HG03354 (cell line): ENCODE data around the gene PXDN.
"Not testable (repeated sequence)": the region's sequence is repeated elsewhere in the genome, so short reads cannot be mapped to it uniquely, and the experiment has no call there.

Experiments
- ATAC-seq: cut with Tn5 transposase; IDR thresholded peaks from one replicate; pipeline ENCODE4 v1.9.1; 2021; ENCODE audit warnings: mild to moderate bottlenecking; ENCODE audit not compliant: unreplicated experiment, poor library complexity, severe bottlenecking

Gene PXDN

GRCh38 chr2:1778566-1778965 is 34.3 kb upstream of the PXDN start:
- ATAC-seq: no peak

GRCh38 chr2:1777781-1778180 is 33.5 kb upstream of the PXDN start:
- no peak for ATAC-seq

DNA sequence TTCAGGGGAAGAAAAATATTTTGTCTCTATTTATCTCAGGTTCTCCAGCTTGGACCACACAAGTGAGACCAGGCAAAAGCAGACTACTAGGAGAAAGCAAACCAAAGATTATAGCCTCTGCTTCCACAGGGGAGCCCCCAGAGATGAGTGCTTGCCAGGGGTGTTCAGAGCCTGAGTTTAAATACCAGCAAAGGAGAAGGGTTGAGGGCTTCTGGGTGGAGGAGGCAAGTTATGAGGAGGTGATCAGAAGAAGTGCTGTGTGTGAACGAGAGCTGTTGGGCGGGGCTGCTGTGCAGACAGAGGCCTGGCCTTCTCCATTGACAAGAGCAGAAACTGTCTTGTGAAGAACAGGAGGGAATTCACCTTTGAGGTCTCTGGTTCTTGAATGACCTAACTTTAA is 32.8 kb upstream of the PXDN start:
- no peak for ATAC-seq

GRCh38 chr2:1775511-1776035 is 31.3 kb upstream of the PXDN start:
- no peak for ATAC-seq

DNA sequence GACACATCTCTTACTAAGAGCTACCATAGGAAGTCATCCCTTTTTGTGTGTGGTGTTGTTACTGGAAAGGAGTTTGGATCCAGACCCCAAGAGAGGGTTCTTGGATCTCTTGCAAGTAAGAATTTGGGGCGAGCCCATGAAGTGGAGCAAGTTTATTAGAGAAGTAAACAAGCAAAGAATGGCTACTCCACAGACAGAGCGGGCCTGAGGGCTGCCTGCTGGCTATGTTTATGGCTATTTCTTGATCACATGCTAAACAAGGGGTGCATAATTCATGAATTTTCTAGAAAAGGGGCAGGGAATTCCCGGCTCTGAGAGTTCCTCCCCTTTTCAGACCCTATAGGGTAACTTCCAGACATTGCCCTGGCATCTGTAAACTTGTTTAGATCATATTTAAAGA is 30.6 kb upstream of the PXDN start:
- no peak for ATAC-seq

DNA sequence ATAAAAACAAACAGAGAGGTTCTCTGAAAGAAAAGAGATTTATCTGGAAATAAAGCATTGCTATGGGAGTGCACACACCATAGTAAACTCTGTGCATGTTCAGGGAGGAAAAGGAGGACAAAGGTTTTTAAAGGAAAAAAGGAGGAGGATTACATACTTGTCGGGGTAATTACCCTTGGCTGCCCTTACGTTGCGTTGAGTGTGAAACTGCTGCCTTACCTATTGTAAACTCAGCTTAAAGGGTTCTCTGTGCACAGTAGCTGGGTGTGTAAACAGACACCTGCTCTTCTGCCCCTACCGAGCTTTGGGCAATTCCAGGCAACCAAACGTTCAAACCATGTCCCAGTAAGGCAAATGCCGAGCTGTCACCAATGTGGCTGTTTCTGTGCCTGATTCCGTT is 29.6 kb upstream of the PXDN start:
- ATAC-seq: no peak

DNA sequence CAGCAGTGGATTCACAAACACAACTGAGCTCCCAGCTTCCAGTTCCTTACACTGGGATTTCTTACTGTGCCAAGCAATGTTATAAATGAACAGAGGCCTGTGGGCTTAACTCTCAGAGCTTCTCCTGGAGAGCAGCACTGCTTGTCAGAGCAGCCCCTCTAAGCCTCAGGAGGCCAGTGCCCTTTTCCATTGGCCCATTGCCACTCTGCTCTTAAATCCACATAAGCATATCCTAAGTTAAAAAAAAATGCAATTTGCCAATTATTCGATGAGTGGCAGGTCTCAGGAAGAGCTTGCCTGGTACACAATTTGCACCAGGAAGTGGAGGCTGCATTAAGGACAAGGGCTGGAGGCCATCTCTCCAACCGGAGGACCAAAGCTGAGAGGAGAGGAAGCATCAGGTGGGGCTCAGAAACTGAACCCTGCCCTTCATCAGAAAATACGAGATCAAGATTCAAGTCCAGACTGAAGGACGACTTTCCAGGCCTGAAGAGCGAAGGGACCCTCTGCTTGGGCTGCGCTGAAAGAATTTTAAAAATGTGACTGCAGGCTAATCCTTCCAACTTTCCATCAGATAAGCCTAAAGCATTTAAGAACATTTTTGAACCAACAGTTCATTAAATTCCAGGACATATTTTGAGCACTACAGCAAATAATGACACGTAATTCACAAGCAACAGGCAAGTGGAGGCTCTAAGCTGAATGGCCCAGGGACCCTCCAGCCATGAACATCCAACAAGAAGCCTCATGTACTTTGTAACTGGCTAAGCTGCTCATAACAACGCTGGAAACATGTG is 28.4 kb upstream of the PXDN start:
- no peak for ATAC-seq

- ATAC-seq: no peak
These were observed 27.4 kb upstream of the PXDN start for GRCh38 chr2:1771626-1772280.

DNA sequence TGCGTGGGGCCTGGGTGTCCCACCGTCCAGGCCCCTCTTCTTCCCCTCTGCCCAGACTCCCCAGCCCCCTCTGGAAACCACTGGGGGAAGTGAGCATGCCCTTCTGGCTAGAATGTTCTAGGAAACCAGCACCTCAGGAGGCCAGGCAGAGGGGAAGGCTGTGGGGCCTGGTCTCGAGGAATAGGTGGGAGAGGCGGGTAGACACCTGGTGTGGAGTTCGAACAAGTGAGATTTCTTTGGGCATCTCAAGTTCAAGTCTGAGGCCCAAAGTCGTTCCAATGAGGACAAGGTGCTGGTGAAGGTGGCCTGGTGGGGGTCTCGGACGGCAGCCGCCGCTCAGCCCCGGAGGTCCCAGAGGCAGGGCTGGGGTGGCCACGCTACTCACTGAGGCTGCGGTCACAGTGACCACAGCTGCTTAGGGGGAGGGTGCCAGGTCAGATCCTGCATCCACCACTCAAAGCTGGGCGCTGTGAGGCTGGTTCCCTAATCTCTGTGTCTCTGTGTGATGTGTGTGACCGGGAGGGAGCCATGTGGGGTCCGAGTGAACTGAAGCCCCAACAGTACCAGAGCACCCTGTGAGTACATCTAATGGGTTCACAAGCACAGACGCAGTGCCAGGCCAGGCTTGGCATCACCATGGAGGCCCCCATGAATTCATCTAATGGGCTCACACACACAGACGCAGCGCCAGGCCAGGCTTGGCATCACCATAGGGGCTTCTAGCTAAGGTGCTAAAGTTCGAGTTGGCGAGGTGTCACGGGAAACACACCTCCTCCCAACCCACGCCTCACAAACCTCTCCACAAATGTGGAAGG is 26.5 kb upstream of the PXDN start:
- ATAC-seq: no peak

GRCh38 chr2:1769703-1770422 is 25.5 kb upstream of the PXDN start:
- ATAC-seq: no peak

DNA sequence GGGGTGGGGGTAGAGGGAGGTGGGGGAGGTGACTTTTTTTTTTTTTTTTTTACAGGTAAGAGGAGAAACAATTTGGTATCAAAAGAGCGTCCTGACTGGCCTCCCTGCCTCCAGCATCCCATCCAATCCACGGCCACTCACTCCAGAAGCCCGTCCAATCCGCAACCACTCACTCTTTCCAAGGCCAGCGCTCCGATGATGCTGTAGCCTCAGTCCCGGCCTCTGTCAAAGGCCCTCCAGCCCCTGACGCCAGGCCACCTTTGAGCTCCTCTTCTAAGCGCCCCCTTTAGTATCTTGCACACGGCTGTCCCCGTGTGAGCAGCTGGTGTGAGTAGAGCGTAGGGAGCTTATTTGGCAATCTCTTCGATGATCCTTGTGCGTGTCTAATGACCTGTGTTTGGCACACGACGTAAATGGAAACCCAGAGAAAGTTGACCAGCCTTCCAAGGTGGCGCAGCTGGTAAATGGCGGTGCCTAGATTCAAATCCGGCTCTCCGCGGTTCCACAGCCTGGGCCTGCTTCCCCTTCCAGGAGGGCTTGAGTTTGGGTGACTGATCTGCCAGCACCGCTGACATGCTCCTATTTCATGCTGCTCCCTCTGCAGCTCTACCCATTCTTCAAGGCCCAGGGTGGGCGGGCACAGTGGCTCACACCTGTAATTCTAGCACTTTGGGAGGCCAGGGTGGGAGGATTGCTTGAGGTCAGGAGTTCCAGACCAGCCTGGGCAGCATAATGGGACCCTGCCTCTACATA is 23.8 kb upstream of the PXDN start:
- no peak for ATAC-seq

GRCh38 chr2:1766851-1767811 is 22.8 kb upstream of the PXDN start:
- no peak for ATAC-seq

GRCh38 chr2:1766425-1766824 is 22.1 kb upstream of the PXDN start:
- no peak for ATAC-seq

- not testable (repeated sequence) for ATAC-seq
These were observed 20.9 kb upstream of the PXDN start for GRCh38 chr2:1765201-1765600.

GRCh38 chr2:1759611-1759930 is 15.3 kb upstream of the PXDN start:
- ATAC-seq: no peak

GRCh38 chr2:1758774-1759610 is 14.7 kb upstream of the PXDN start:
- no peak for ATAC-seq

DNA sequence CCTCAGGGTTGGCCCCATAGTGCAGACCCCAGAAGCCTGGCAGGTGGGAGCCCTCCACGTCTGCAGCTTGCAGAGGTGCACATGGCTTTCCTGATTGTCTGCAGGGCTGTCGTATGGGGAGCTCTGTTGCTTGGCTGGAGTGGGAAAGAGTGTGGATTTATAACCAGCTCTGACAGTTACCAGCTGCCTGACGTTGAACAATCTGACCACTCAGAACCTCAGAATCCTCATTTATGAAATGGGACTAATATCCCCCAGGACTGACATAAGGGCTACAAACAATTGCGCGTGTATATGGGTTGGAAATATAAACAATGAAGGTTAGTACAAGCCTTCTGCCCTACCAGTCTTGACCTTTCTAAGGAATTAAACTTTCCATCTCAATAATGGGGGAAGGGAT is 13.9 kb upstream of the PXDN start:
- no peak for ATAC-seq
